Lower leg skin (tissue), 3 donors: ENCODE data around the gene SNRPN.

Experiments
- CTCF ChIP-seq, 3 donors: fragments of 450-650 bp; IDR thresholded peaks; one replicate each; pipeline ENCODE4 v1.5.1; 2016; ENCODE audit warnings: antibody characterized with exemption in 3 of 3, mild to moderate bottlenecking in 3 of 3, moderate library complexity in 2 of 3
- POLR2A ChIP-seq, 2 donors: fragments of 450-650 bp; IDR thresholded peaks; one replicate each; pipeline ENCODE4 v1.6.1; 2016 to 2017; ENCODE audit warnings: antibody characterized with exemption in 2 of 2, mild to moderate bottlenecking in 1 of 2, moderate library complexity in 1 of 2

GRCh38 chr15:24985224-24985623, 30.4 kb downstream of the SNRPN start:
- no peak for TF ChIP-seq CTCF (IDR thresholded peaks at IDR 0.05)
- no peak for TF ChIP-seq POLR2A (IDR thresholded peaks at IDR 0.05)
